Kidney (tissue), 14 donors: ENCODE data around the gene ADISSP. TPM values are rescaled to one million over a fixed set of nuclear protein-coding genes. Genes with fewer than 3 reads are reported as not detected.

Experiments used
- DNase-seq, 5 donors: peaks; one replicate each; pipeline ENCODE4 v3.0.0-alpha.2; 2013 to 2020
- FAIRE-seq: peaks from 2 replicates; lab custom pipeline; 2012; peaks lifted over from hg19 to GRCh38; lab: Jason Lieb, UNC
- H3K27ac ChIP-seq, 2 donors: one replicate each; pipeline ENCODE4 v1.7.0; 2013; ENCODE audit warnings: low read depth in 2 of 2, low read length in 2 of 2, inconsistent platforms in 1 of 2
- H3K27me3 ChIP-seq: one replicate; pipeline ENCODE4 v1.7.1; 2013; ENCODE audit warnings: low read length, inconsistent platforms; ENCODE audit not compliant: control insufficient read depth, insufficient read depth
- H3K36me3 ChIP-seq, 3 donors: one replicate each; pipeline versions ENCODE4 v1.7.0 to v1.7.1; 2013; ENCODE audit warnings: low read length in 3 of 3, control low read depth in 1 of 3, inconsistent platforms in 1 of 3; ENCODE audit not compliant: insufficient read depth in 3 of 3, control insufficient read depth in 2 of 3
- H3K4me1 ChIP-seq, 3 donors: one replicate each; pipeline versions ENCODE4 v1.7.0 to v1.7.1; 2013; ENCODE audit warnings: low read length in 3 of 3, inconsistent platforms in 1 of 3, low read depth in 1 of 3; ENCODE audit not compliant: control insufficient read depth in 2 of 3, insufficient read depth in 2 of 3
- H3K4me3 ChIP-seq, 3 donors: one replicate each; pipeline versions ENCODE4 v1.7.0 to v1.8.1; 2013; ENCODE audit warnings: low read length in 3 of 3, control low read depth in 1 of 3, inconsistent platforms in 1 of 3
- H3K9ac ChIP-seq, 3 donors: one replicate each; pipeline versions ENCODE4 v1.7.0 to v1.7.1; 2013; ENCODE audit warnings: low read length in 3 of 3, control low read depth in 1 of 3, inconsistent platforms in 1 of 3
- H3K9me3 ChIP-seq, 3 donors: one replicate each; pipeline versions ENCODE4 v1.7.0 to v1.7.1; 2013; ENCODE audit warnings: low read length in 3 of 3, control low read depth in 1 of 3, inconsistent platforms in 1 of 3; ENCODE audit not compliant: control insufficient read depth in 2 of 3, insufficient read depth in 1 of 3
- CTCF ChIP-seq: IDR thresholded peaks from 3 replicates; pipeline ENCODE4 v1.5.1; 2012; ENCODE audit warnings: mild to moderate bottlenecking, moderate library complexity, borderline replicate concordance; ENCODE audit not compliant: insufficient read depth; ENCODE audit errors: extremely low read depth
- intact Hi-C: fragments of 100-400 bp; cut with DNase I; formaldehyde crosslinking; loops from one replicate; pipeline ENCODE4 v1.11.1; 2022
- polyA plus RNA-seq: library from polyadenylated mRNA; stranded (reverse); fragments of 350-450 nt; fragmentation: Illumina TruSeq; extraction: RNeasy Lipid Tissue Mini Kit (QIAGEN cat#74804); gene quantifications from one replicate; pipeline ENCODE4 v1.2.3, GENCODE V29; 2014; ENCODE audit warnings: low read depth, low replicate concordance; ENCODE audit not compliant: insufficient read depth
- total RNA-seq: library from RNA; stranded (reverse); fragmentation: NEBNext Ultra II Directional; extraction: Animal tissue kit (Norgen Biotek cat#: 25700); gene quantifications from one replicate; pipeline ENCODE4 v1.2.1, GENCODE V29; 2021
- donor health status: control.
- donor health status: control.
- donor health status: control.
- donor health status: control.
- donor health status: control.
- donor health status: DM: yes; HTN: yes; CAD: no.
- donor health status: Normal renal cell carcinoma (clear cell type).

The ADISSP gene
- total and polyA plus RNA-seq, 2 donors from 2014 or later: 26.3 to 31.8 TPM

- H3K27ac ChIP-seq: no peak overlapping the region
- FAIRE-seq (no peak), DNase-seq (no peak)
- intact Hi-C loops: no loop called here
- H3K4me3 ChIP-seq: no peak overlapping the region
- H3K9ac ChIP-seq: no peak overlapping the region
- H3K27me3 ChIP-seq: no peaks in the 10 kb centered on the region
- H3K4me1 ChIP-seq: peaks cover 0 to 17% (median 1%) of the 10 kb centered on the region in 3 donors
- no peaks in the 10 kb centered on the region for H3K36me3 ChIP-seq
- TF ChIP-seq CTCF: no peak
- H3K9me3 ChIP-seq: no peaks in the 10 kb centered on the region
These were observed 31.8 kb downstream of the ADISSP start for GRCh38 chr20:3735768-3736167.

- intact Hi-C loops: no loop called here
- Histone ChIP-seq H3K36me3 (no peaks in the 10 kb centered on the region), H3K9me3 (no peaks in the 10 kb centered on the region), H3K27me3 (no peaks in the 10 kb centered on the region), H3K9ac (no peak overlapping the region), H3K4me3 (no peak overlapping the region), H3K27ac (no peak overlapping the region), H3K4me1 (peaks cover 0 to 12% (median 2%) of the 10 kb centered on the region in 3 donors)
- no peak for TF ChIP-seq CTCF
- no peak for FAIRE-seq
- DNase-seq: peak in 1 of 5 donors; percentile 80
These were observed 33.3 kb downstream of the ADISSP start for GRCh38 chr20:3734111-3734843.

GRCh38 chr20:3733119-3733995 is 34.2 kb downstream of the ADISSP start:
- FAIRE-seq: no peak
- Histone ChIP-seq H3K27me3 (no peaks in the 10 kb centered on the region), H3K9me3 (no peaks in the 10 kb centered on the region), H3K36me3 (no peaks in the 10 kb centered on the region), H3K9ac (peak overlapping the region in 1 of 3 donors; percentile 19), H3K27ac (peak overlapping the region; percentile 43 to 65), H3K4me3 (peak overlapping the region; percentile 24 to 46 (median 41)), H3K4me1 (peaks cover 0 to 5% (median 2%) of the 10 kb centered on the region in 3 donors)
- TF ChIP-seq CTCF: no peak
- peak in 1 of 5 donors; percentile 61 for DNase-seq
- intact Hi-C loops: no loop called here
